RWPE2 (cell line): ENCODE data around the gene PLCG1.

ENCODE experiments used
- ATAC-seq: fragments of 200-7000 bp; cut with Tn5 transposase; 3 replicates; pipeline ENCODE4 v1.9.1; 2021; ENCODE audit warnings: low read depth
- DNase-seq: peaks from one replicate; pipeline ENCODE4 v3.0.0-alpha.2; 2020; ENCODE audit warnings: low spot score
- H3K27ac ChIP-seq: fragments of 450-650 bp; 2 replicates; pipeline ENCODE4 v1.5.1; 2017; ENCODE audit warnings: mild to moderate bottlenecking; ENCODE audit not compliant: poor library complexity, severe bottlenecking
- H3K27me3 ChIP-seq: fragments of 250-450 bp; sonication (Bioruptor Pico); 2 replicates; pipeline ENCODE4 v1.5.1; 2021; ENCODE audit warnings: mild to moderate bottlenecking, moderate library complexity; ENCODE audit not compliant: insufficient read depth, poor library complexity, severe bottlenecking
- H3K36me3 ChIP-seq: fragments of 250-450 bp; sonication (Bioruptor Pico); 2 replicates; pipeline ENCODE4 v1.5.1; 2020; ENCODE audit warnings: low read depth, mild to moderate bottlenecking, moderate library complexity
- H3K4me1 ChIP-seq: fragments of 250-450 bp; sonication (Bioruptor Pico); 2 replicates; pipeline ENCODE4 v1.5.1; 2021; ENCODE audit warnings: mild to moderate bottlenecking, moderate library complexity; ENCODE audit not compliant: insufficient read depth, poor library complexity, severe bottlenecking
- H3K4me3 ChIP-seq: fragments of 250-450 bp; sonication (Bioruptor Pico); 2 replicates; pipeline ENCODE4 v1.5.1; 2021; ENCODE audit warnings: mild to moderate bottlenecking, moderate library complexity; ENCODE audit not compliant: severe bottlenecking
- H3K9me3 ChIP-seq: fragments of 250-450 bp; sonication (Bioruptor Pico); 2 replicates; pipeline ENCODE4 v1.5.1; 2021; ENCODE audit warnings: mild to moderate bottlenecking, moderate library complexity; ENCODE audit not compliant: severe bottlenecking
- CTCF ChIP-seq: fragments of 450-650 bp; IDR thresholded peaks from one replicate; pipeline ENCODE4 v1.5.1; 2017; ENCODE audit warnings: mild to moderate bottlenecking, moderate library complexity; ENCODE audit not compliant: poor library complexity, severe bottlenecking

Gene PLCG1

DNA sequence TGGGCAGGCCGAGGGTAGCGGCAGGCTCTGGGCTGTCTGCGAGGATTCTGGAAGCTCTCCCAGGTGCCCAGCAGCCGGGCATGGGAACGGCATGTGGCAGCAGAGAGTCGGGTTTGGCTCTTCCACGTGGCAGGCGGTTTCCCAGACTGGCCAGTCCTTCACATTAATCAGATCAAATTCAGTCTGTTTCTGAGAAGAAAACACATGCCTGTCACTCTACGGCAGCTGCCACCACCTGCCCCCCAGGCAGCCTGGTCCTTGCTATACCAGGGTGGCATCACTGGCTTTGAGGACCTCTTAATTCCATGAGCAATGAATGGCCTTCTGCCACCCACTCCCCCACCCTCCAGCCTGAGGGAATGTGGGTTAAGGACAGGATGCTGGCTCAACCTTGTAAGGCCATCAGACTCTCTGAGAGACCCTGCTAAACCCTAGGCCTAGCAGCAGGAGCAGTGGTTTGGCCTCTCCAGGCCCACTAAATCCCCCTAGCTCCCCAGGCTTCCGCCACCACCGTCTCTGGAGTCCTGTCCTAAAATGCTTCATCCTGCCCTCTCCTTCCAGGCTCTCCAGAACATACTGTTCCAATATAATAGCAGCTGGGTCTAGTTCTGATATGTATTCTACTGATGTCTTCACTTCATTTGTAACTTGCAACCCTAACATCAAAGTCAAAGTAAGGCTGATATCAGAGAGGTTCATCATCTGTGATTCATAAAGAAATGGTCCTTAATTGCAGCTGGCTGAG is 47.8 kb downstream of the PLCG1 start:
- DNase-seq: peak; percentile 72
- no peak for TF ChIP-seq CTCF

DNA sequence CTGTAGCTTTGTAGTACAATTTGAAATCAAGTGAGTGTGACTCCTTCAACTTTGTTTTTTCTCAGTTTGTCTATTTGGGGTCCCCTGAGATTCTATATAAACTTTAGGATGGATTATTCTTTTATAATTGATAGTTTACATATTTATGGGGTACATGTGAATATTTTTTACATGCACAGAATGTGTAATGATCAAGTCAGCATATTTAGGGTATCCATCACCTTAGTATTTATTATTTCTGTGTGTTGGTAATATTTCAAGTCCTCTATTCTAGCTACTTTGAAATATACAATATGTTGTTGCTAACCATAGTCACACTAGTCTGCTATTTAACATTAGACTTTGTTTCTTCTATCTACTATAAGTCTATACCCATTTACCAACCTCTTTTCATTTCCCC is 50.3 kb downstream of the PLCG1 start:
- Histone ChIP-seq H3K4me1 (no peaks in the 10 kb centered on the region), H3K4me3 (no peak overlapping the region), H3K36me3 (peaks cover 9% of the 10 kb centered on the region), H3K27me3 (no peaks in the 10 kb centered on the region), H3K9me3 (peaks cover 10% of the 10 kb centered on the region), H3K27ac (no peak overlapping the region)
- TF ChIP-seq CTCF: no peak
- DNase-seq: no peak
- no peak for ATAC-seq

More for the DNA sequence above, 47.8 kb downstream of the PLCG1 start:
- H3K4me3 ChIP-seq: no peak overlapping the region
- ATAC-seq: no peak
- H3K36me3 ChIP-seq: peaks cover 14% of the 10 kb centered on the region
- H3K27ac ChIP-seq: no peak overlapping the region
- no peaks in the 10 kb centered on the region for H3K4me1 ChIP-seq
- no peaks in the 10 kb centered on the region for H3K27me3 ChIP-seq
- peaks cover 2% of the 10 kb centered on the region for H3K9me3 ChIP-seq

- DNase-seq: peak; percentile 75
- Histone ChIP-seq H3K4me1 (no peaks in the 10 kb centered on the region), H3K9me3 (peaks cover 12% of the 10 kb centered on the region), H3K4me3 (no peak overlapping the region), H3K27ac (no peak overlapping the region), H3K27me3 (no peaks in the 10 kb centered on the region), H3K36me3 (0 out of 2 replicates have a peak, but pooled peaks cover 5% of the 10 kb centered on the region)
- peak; percentile 10; the same call in 1 of the 3 replicates for ATAC-seq
- TF ChIP-seq CTCF: no peak
Measured at GRCh38 chr20:41191562-41192500, 54.5 kb downstream of the PLCG1 start.

DNA sequence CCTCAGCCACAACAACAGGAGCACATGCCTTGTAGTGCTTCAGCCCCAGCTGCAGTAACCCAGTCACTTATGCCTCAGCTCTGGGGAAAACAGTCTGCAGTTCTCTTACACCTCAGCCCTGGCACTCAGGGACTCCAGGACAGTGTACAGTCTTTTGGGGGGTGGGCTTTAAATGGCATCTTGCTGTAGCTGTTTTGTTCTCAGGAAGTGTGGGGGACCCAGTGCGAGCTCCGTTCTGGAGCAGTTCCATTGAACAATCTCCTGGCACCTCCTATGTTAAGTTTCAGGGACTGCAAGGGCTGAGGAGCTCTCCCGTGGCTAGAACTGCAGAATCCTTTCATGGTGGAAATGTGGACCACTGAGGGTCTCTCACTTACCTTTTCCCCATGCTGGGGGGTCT is 55.2 kb downstream of the PLCG1 start:
- Histone ChIP-seq H3K36me3 (0 out of 2 replicates have a peak, but pooled peaks cover 6% of the 10 kb centered on the region), H3K27ac (no peak overlapping the region), H3K4me3 (no peak overlapping the region), H3K4me1 (no peaks in the 10 kb centered on the region), H3K27me3 (no peaks in the 10 kb centered on the region), H3K9me3 (peaks cover 12% of the 10 kb centered on the region)
- TF ChIP-seq CTCF: no peak
- ATAC-seq (no peak), DNase-seq (peak; percentile 53)
